ENCODE results near the gene ERP44.
"Not testable (repeated sequence)": the region's sequence is repeated elsewhere in the genome, so short reads cannot be mapped to it uniquely, and the experiment has no call there.

ERP44 gene

DNA sequence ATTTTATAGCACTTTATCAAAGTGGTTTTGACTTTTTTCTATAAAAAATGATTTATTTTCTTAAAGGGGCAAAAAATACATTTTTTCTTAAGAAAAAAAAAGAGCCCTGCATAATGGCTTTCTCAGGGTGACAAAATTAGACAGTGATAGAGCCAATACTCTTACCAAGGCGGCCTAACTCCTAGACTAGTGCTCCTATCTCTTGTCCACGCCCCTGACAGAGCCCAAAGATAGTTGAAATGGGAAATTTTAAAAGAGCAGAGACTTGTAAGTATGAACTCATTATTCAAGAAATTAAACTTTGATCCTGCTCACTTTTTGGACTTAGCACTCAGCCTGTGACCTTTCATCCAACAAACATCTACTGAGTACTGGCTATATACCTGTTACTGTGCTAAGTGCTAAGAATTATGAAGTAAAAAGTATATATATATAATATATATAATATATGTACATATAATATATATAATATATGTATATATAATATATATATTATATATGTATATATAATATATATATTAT is 1.4 kb upstream of the ERP44 start:
- no peaks in the 10 kb centered on the region for H3K27me3 ChIP-seq (ENCODE audit: control insufficient read depth, insufficient read depth, low read length)
- peak overlapping the region; percentile 77 for H3K4me2 ChIP-seq (ENCODE audit: low read length)
- TF ChIP-seq, protein P1, sequence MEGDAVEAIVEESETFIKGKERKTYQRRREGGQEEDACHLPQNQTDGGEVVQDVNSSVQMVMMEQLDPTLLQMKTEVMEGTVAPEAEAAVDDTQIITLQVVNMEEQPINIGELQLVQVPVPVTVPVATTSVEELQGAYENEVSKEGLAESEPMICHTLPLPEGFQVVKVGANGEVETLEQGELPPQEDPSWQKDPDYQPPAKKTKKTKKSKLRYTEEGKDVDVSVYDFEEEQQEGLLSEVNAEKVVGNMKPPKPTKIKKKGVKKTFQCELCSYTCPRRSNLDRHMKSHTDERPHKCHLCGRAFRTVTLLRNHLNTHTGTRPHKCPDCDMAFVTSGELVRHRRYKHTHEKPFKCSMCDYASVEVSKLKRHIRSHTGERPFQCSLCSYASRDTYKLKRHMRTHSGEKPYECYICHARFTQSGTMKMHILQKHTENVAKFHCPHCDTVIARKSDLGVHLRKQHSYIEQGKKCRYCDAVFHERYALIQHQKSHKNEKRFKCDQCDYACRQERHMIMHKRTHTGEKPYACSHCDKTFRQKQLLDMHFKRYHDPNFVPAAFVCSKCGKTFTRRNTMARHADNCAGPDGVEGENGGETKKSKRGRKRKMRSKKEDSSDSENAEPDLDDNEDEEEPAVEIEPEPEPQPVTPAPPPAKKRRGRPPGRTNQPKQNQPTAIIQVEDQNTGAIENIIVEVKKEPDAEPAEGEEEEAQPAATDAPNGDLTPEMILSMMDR (IDR thresholded peaks at IDR 0.05) = no peak
- peak overlapping the region; percentile 67 for H3K9ac ChIP-seq
- H3K79me2 ChIP-seq = peaks cover 2% of the 10 kb centered on the region
- H3K9me3 ChIP-seq (ENCODE audit: control insufficient read depth, low read length) = no peaks in the 10 kb centered on the region
- H2AFZ ChIP-seq = no peak overlapping the region
- peak overlapping the region; percentile 78 for H3K4me3 ChIP-seq (ENCODE audit: low read depth, low read length)
- H3K4me1 ChIP-seq = no peaks in the 10 kb centered on the region
- peak overlapping the region; percentile 81 for H3K27ac ChIP-seq
- H3K36me3 ChIP-seq (ENCODE audit: control insufficient read depth, insufficient read depth, low read length) = no peaks in the 10 kb centered on the region

DNA sequence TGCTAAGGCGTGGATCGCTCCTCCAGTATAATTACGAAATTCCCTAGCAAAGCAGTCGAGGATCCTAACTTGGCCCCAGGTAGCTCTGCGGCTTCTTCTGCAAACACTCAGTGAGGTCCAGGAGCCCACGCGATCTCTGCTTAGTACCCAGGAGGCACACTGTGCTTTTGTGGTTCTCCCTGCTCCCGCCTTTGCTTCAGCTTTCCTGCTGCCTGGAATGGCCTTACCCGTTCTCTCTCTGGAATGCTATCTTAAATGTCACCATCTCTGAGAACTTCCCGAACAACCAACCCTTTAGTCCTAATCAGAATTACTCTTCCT is 882 bp upstream of the ERP44 start:
- Histone ChIP-seq H3K4me3 (ENCODE audit: low read depth, low read length) (peak overlapping the region; percentile 78), H3K36me3 (ENCODE audit: control insufficient read depth, insufficient read depth, low read length) (no peaks in the 10 kb centered on the region), H3K4me1 (no peaks in the 10 kb centered on the region), H3K27ac (peak overlapping the region; percentile 81), H2AFZ (peak overlapping the region; percentile 90), H3K4me2 (ENCODE audit: low read length) (peak overlapping the region; percentile 77), H3K9ac (peak overlapping the region; percentile 67), H3K79me2 (peaks cover 3% of the 10 kb centered on the region), H3K27me3 (ENCODE audit: control insufficient read depth, insufficient read depth, low read length) (no peaks in the 10 kb centered on the region), H3K9me3 (ENCODE audit: control insufficient read depth, low read length) (no peaks in the 10 kb centered on the region)
- TF ChIP-seq, protein P1 (IDR thresholded peaks at IDR 0.05) = no peak

DNA sequence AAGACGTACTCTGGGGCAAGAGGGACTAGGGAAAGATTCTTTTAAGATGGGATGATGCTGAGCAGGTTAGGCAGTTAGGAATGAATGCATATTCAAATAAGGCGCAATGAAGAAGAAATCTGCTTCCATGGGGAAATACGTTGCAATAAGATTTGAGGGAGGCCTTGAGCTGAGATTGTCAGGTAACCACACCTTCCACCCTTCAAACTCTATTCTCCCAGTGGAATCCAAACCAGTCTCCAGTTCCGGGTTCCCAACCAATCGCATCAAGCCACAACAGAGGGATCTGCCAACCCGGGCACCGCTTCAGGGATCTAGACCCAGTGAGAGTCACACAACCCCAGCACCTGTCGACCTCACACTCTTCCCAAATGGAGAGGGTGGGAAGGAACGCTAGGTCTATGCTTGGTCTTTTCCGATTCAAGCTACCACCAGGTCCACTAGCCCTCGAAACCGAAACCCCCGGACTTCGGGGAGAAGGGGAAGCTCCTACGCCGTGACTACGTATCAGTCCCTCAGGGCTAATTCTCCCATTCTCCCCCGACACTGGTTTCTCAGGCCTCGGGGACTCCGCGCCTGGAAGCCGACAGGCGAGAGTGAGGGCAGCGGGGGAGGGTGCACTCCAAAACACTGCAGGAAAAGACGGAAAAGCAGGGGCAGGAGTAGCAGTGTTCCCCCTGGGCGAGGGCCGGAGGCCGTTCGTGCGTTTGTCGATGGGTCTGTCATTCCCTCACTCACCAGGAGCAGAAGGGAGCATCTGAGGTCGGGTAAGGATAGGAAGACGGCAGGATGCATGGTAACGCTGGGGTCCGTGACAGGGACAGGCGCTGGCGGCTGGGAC is 534 bp downstream of the ERP44 start:
- no peaks in the 10 kb centered on the region for H3K36me3 ChIP-seq (ENCODE audit: control insufficient read depth, insufficient read depth, low read length)
- peak overlapping the region; percentile 61 for H3K9ac ChIP-seq
- no peaks in the 10 kb centered on the region for H3K27me3 ChIP-seq (ENCODE audit: control insufficient read depth, insufficient read depth, low read length)
- H3K4me2 ChIP-seq (ENCODE audit: low read length) = peak overlapping the region; percentile 81
- TF ChIP-seq, protein P1 (IDR thresholded peaks at IDR 0.05) = no peak
- H3K79me2 ChIP-seq = peaks cover 8% of the 10 kb centered on the region
- no peaks in the 10 kb centered on the region for H3K9me3 ChIP-seq (ENCODE audit: control insufficient read depth, low read length)
- peak overlapping the region; percentile 78 for H3K4me3 ChIP-seq (ENCODE audit: low read depth, low read length)
- peak overlapping the region; percentile 81 for H3K27ac ChIP-seq
- peak overlapping the region; percentile 71 for H2AFZ ChIP-seq
- H3K4me1 ChIP-seq = no peaks in the 10 kb centered on the region

DNA sequence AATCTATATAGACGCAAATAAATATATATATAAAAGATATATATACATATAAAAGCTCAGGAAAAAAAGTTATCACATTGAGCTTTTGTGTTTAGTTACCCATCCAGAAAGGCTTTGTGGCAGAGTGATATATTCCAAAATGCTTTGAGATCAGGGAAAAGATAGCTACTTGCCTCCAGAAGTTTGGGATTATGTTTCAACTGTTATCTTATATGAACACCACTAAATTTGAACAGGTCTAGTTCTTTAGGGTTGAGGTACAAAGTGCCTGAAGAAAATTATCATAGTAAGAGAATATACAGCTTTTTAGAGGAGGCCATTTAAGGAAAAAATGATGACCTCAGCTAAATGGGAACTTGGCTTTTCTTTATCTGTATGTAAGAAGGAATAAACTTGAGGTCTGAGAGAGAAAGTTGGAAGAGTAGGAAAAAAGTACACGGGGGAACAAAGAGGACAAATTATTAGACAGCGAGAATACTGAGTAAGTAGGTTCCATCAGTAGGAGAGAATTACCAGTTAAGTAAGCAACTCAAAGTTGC is 2.4 kb downstream of the ERP44 start:
- Histone ChIP-seq H3K4me3 (ENCODE audit: low read depth, low read length) (no peak overlapping the region), H3K4me2 (ENCODE audit: low read length) (no peak overlapping the region), H3K36me3 (ENCODE audit: control insufficient read depth, insufficient read depth, low read length) (no peaks in the 10 kb centered on the region), H3K27ac (no peak overlapping the region), H3K9me3 (ENCODE audit: control insufficient read depth, low read length) (no peaks in the 10 kb centered on the region), H3K27me3 (ENCODE audit: control insufficient read depth, insufficient read depth, low read length) (no peaks in the 10 kb centered on the region), H3K9ac (no peak overlapping the region), H3K79me2 (peaks cover 11% of the 10 kb centered on the region), H3K4me1 (no peaks in the 10 kb centered on the region), H2AFZ (no peak overlapping the region)
- TF ChIP-seq, protein P1 (IDR thresholded peaks at IDR 0.05) = no peak

DNA sequence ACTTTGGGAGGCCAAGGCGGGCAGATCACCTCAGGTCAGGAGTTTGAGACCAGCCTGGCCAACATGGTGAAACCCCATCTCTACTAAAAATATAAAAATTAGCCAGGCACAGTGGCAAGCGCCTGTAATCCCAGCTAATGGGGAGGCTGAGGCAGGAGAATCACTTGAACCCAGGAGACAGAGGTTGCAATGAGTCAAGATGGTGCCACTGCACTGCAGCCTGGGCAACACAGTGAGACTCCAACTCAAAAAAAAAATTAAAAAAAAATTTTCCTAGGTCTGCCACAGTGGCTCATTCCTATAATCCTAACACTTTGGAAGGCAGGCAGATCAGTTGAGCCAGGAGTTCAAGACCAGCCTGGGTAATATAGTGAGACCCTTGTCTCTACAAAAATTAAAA is 4.4 kb downstream of the ERP44 start:
- H3K4me3 ChIP-seq (ENCODE audit: low read depth, low read length); H3K9ac ChIP-seq; H3K4me1 ChIP-seq; H2AFZ ChIP-seq; H3K36me3 ChIP-seq (ENCODE audit: control insufficient read depth, insufficient read depth, low read length); H3K27me3 ChIP-seq (ENCODE audit: control insufficient read depth, insufficient read depth, low read length); H3K4me2 ChIP-seq (ENCODE audit: low read length); H3K27ac ChIP-seq; H3K9me3 ChIP-seq (ENCODE audit: control insufficient read depth, low read length): not testable (repeated sequence)
- peaks cover 15% of the 10 kb centered on the region for H3K79me2 ChIP-seq
